LNCAP (cell line): ENCODE results near the gene NOX5.

ENCODE experiments used
- CTCF ChIP-seq: fragments of 450-650 bp; IDR thresholded peaks from 2 replicates; pipeline ENCODE4 v1.5.1; 2017; ENCODE audit warnings: mild to moderate bottlenecking

Gene NOX5

GRCh38 chr15:69013726-69014406, 629 bp upstream of the NOX5 start:
- no peak for TF ChIP-seq CTCF

GRCh38 chr15:69015591-69015990, 1.1 kb downstream of the NOX5 start:
- TF ChIP-seq CTCF = no peak

- no peak for TF ChIP-seq CTCF
Observed at GRCh38 chr15:69016021-69016595, 1.6 kb downstream of the NOX5 start.

GRCh38 chr15:69017978-69018377, 3.5 kb downstream of the NOX5 start:
- TF ChIP-seq CTCF = no peak

- no peak for TF ChIP-seq CTCF
Observed at GRCh38 chr15:69018951-69019350, 4.5 kb downstream of the NOX5 start.

GRCh38 chr15:69021895-69022294, 7.4 kb downstream of the NOX5 start:
- no peak for TF ChIP-seq CTCF

GRCh38 chr15:69025320-69025719, 10.8 kb downstream of the NOX5 start:
- TF ChIP-seq CTCF = no peak
